GM12801 (cell line): ENCODE results near the gene EHD2.
A peak's percentile ranks its signal among the peaks of the same experiment; 100 is the strongest.

Source experiments
- TF ChIP-seq, protein P1 (sequence below): IDR thresholded peaks from one replicate; pipeline ENCODE4 v1.5.1; 2011; ENCODE audit warnings: control low read depth; ENCODE audit not compliant: insufficient read length; ENCODE audit errors: extremely low read depth

EHD2 gene

DNA sequence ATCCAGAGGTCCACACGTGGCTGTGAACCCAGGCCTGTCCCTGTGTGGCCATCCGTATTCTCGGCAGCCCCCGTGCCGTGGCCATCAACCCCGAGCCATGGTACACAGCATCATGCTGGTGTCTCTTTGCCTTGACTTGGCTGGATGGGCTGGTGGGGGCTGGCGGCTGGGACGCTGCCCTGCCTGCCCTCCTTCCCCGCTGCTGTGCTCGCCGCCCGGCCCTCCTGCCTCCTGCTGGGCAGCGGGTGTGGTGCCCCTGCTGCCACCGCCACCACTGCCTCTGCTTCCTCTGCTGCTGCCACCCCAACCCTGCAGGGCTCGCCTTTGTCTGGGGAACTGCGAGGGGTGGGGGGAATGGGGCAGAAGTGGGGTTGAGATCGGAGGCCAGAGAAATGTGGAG is 19.7 kb upstream of the EHD2 start:
- TF ChIP-seq, protein P1, sequence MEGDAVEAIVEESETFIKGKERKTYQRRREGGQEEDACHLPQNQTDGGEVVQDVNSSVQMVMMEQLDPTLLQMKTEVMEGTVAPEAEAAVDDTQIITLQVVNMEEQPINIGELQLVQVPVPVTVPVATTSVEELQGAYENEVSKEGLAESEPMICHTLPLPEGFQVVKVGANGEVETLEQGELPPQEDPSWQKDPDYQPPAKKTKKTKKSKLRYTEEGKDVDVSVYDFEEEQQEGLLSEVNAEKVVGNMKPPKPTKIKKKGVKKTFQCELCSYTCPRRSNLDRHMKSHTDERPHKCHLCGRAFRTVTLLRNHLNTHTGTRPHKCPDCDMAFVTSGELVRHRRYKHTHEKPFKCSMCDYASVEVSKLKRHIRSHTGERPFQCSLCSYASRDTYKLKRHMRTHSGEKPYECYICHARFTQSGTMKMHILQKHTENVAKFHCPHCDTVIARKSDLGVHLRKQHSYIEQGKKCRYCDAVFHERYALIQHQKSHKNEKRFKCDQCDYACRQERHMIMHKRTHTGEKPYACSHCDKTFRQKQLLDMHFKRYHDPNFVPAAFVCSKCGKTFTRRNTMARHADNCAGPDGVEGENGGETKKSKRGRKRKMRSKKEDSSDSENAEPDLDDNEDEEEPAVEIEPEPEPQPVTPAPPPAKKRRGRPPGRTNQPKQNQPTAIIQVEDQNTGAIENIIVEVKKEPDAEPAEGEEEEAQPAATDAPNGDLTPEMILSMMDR, result no peak

DNA sequence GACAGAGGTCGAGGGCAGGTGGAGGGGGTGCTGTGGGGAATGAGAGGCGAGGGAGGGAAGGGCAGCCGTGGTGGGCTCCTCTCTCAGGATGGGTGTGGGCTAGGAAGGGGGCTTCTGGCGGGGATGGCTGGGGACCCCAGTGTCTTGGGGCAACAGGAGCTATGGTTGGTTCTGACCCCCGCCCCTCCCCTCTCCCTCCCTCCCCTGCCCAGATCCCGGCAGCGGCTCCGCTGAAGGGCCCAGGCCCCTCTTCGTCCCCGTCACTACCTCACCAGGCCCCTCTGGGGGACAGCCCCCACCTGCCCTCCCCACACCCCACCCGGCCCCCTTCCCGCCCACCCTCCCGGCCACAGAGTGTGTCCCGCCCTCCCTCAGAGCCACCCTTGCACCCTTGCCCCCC is 19.3 kb upstream of the EHD2 start:
- TF ChIP-seq, protein P1, result no peak

DNA sequence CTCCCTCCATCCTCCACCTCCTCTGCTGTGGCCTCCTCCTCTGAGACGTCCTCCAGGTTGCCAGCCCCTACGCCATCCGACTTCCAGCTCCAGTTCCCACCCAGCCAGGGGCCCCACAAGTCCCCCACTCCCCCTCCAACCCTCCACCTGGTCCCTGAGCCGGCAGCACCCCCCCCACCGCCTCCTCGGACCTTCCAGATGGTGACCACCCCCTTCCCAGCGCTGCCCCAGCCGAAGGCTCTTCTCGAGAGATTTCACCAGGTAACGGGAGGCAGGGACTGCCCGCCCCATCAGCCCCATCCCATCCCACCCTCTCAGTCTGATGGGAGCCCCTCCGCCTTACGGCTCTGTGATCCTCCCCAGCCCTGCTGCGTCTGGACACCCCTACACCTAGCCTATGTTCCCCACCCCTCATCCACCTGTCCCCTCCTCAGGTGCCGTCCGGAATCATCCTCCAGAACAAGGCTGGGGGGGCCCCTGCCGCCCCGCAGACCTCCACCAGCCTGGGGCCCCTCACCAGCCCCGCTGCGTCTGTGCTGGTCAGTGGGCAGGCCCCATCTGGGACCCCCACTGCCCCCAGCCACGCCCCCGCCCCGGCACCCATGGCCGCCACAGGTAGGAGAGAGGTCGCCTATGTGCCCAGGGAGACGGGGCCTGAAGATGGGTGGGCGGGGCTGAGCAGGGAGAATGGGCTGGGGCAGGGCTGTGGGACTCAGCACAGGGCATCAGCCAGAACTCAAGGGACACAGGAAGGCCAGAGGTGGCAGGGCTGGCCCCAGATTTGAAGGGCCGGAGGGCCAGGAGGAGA is 18.6 kb upstream of the EHD2 start:
- TF ChIP-seq, protein P1, result no peak

DNA sequence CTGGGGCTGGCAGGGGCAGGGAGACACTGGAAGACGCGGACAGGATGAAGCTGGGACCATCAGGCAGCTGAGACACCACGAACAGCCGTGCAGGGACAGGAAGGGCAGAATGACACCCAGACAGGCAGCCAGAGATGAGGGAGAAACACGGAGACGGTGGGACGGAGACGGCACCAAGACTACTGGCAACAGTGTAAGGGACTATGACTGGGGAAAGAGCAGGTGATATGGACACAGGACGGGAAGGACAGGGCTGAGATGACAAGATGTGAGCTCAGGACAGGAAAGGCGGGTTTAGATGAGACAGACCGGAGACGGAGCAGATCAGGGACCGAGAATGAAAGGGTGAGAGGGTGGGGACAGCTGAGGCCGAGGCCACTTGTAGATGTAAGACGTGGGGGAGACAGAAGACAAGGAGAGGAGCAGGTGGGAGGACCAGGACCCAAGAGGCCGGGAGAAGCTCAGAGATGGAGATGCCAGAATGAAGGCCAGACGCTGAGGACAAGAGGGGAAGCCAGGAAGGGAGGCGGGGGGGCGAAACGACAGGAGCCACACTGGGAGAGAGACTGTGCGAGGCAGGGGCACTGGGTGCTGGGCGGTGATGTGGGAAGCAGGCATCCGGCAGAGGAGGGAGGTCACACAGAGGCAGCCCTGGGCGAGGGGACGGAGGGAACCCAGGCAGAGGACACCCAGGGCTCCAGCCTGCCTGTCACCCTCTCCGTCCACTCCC is 17.5 kb upstream of the EHD2 start:
- TF ChIP-seq, protein P1, result no peak

DNA sequence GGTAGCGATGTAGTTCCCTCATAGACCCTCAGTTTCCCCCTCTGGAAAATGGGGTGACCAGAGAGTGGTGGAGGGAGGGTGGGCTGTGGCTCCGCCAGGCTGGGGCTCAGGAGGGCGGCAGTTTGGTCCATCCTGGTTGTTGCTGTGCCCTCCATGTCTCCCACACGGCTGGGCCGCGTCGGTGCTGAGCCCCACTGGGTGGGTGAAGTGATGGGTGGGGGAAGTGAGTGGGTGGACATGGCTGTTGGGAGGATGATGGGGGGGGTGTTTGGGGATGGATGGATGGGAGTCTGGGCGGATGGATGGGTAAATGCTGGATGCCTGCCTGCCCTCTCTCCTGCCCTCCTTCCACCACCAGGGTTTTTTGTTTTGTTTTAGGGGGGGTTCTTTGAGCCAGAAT is 16.6 kb upstream of the EHD2 start:
- TF ChIP-seq, protein P1, result no peak

DNA sequence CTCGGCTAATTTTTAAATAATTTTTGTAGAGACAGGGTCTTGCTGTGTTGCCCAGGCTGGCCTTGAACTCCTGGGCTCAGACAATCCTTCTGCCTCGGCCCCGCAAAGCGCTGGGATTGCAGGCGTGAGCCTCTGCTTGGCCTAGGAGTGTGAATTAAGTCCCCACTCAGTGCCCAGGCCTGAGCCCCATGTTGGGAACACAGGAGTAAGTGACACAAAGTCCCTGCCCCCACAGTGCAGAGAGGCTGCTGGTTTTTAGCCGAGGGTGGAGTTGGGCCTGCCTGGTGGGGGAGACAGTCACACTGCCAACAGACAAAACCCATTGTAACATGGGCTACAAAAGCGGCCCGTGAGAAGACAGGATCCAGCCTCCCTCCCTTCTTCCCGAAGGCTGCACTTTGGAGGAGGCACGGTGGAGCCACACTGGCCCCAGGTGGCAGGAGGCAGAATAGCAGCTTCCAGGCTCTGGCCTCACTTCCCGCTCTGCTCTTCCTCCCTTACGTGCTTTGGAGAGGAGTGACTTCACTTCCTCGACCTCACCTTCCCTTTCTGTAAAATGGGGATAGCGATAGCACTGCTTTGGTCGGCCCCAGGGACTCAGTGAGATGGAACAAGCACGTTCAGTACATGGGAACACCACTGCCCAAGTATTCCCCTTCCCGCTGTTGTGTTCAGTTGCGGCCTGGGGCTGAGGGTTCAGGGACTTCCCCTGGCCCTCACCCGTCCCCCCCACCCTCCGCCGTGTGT is 15.2 kb upstream of the EHD2 start:
- TF ChIP-seq, protein P1, result peak; percentile 94

DNA sequence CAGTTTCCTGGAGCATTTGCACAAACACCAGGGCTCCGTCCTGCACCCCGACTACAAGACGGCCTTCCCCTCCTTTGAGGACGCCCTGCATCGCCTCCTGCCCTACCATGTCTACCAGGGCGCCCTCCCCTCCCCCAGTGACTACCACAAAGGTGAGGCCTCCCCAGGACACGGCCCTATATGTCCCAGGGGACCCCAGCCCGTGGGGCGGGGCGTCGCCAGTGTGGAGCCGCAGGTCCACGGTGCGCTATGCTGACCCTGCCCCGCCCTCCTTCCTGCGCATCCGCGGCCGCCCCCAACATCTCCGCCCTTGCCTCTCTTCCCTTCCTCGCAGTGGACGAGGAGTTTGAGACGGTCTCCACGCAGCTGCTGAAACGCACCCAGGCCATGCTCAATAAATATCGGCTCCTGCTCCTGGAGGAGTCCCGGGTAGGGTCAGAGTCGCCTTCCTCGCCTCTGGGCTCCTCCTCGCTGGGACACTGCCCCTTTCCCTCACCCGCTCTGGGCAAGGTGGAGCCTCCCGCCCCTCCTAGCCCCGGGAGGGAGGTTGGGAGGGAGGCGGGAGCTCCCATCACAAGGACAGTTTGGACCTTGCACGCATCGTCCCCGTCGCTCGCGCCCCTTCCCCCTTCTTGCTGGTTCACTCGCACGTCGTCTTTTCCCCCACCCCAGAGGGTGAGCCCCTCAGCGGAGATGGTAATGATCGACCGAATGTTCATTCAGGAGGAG is 14.4 kb upstream of the EHD2 start:
- TF ChIP-seq, protein P1, result no peak
